Lung (tissue), 16 donors: ENCODE data around the gene HM13. TPM values are rescaled to one million over a fixed set of nuclear protein-coding genes. Genes with fewer than 3 reads are reported as not detected.
A peak's percentile ranks its signal among the peaks of the same experiment; 100 is the strongest.
"Not testable (repeated sequence)": the region's sequence is repeated elsewhere in the genome, so short reads cannot be mapped to it uniquely, and the experiment has no call there.

ENCODE experiments used
- ATAC-seq: fragments of 200-7000 bp; cut with Tn5 transposase; one replicate; pipeline ENCODE4 v1.9.1; 2020; ENCODE audit warnings: moderate number of reproducible peaks; ENCODE audit not compliant: insufficient read depth, low FRiP score
- DNase-seq, 3 donors: peaks; one replicate each; pipeline ENCODE4 v3.0.0-alpha.2; 2013 to 2017
- H3K27ac ChIP-seq, 2 donors: one replicate each; pipeline ENCODE4 v1.5.1; 2013; ENCODE audit warnings: mild to moderate bottlenecking in 2 of 2, moderate library complexity in 2 of 2, control low read depth in 1 of 2, inconsistent platforms in 1 of 2, low read depth in 1 of 2, low read length in 1 of 2
- H3K27me3 ChIP-seq, 3 donors: one replicate each; pipeline ENCODE4 v1.5.1; 2013; ENCODE audit warnings: low read length in 2 of 3; ENCODE audit not compliant: control insufficient read depth in 3 of 3, insufficient read depth in 3 of 3
- H3K36me3 ChIP-seq, 4 donors: one replicate each; pipeline ENCODE4 v1.5.1; 2013; ENCODE audit warnings: low read length in 4 of 4, mild to moderate bottlenecking in 1 of 4, moderate library complexity in 1 of 4; ENCODE audit not compliant: control insufficient read depth in 4 of 4, insufficient read depth in 4 of 4
- H3K4me1 ChIP-seq, 5 donors: one replicate each; pipeline ENCODE4 v1.5.1; 2013; ENCODE audit warnings: low read length in 5 of 5, mild to moderate bottlenecking in 2 of 5, moderate library complexity in 1 of 5; ENCODE audit not compliant: control insufficient read depth in 5 of 5, insufficient read depth in 5 of 5
- H3K4me3 ChIP-seq: one replicate; pipeline ENCODE4 v1.5.1; 2013; ENCODE audit warnings: mild to moderate bottlenecking, control low read depth, moderate library complexity
- H3K9ac ChIP-seq, 2 donors: one replicate each; pipeline ENCODE4 v1.5.1; 2013; ENCODE audit warnings: low read length in 2 of 2, control low read depth in 1 of 2; ENCODE audit not compliant: insufficient read depth in 1 of 2
- H3K9me3 ChIP-seq, 4 donors: one replicate each; pipeline ENCODE4 v1.5.1; 2013; ENCODE audit warnings: low read length in 3 of 4, mild to moderate bottlenecking in 1 of 4, moderate library complexity in 1 of 4; ENCODE audit not compliant: control insufficient read depth in 4 of 4, insufficient read depth in 3 of 4
- CTCF ChIP-seq: IDR thresholded peaks from 2 replicates; pipeline ENCODE4 v1.5.1; 2012; ENCODE audit warnings: mild to moderate bottlenecking; ENCODE audit errors: control extremely low read depth, extremely low read depth
- WGBS, 2 donors: extraction: QIAGEN DNeasy Blood & Tissue Kit; methylation state at CpG; one replicate each; pipeline ENCODE4 v1.1.7; 2013; 5-methylcytosine and 5-hydroxymethylcytosine counted together
- long read RNA-seq, 5 donors: transcript quantifications; one replicate each; lab custom pipeline, GENCODE V29; 2026
- polyA plus RNA-seq, 2 donors: library from polyadenylated mRNA; stranded (reverse); fragments of 200-250 nt; gene quantifications; one replicate each; pipeline ENCODE4 v1.2.1, GENCODE V29; 2013
- total RNA-seq, 2 donors: library from RNA; depleted of rRNA in 1 of 2; stranded (reverse); fragments of >200 nt in 1 of 2; gene quantifications; one replicate each; pipeline ENCODE4 v1.2.1, GENCODE V29; 2014 to 2021
- donor health status: control.
- donor health status: control.
- donor health status: Bipolar disorder and iron deficiency.
- donor health status: healthy.
- donor health status: DM: yes; HTN: yes; CAD: no.

HM13 gene
- total RNA-seq (100 to 1,000 TPM in 1 of 2 donors, 10 to 100 TPM in 1; 53.5 to 237 TPM), polyA plus RNA-seq (100 to 1,000 TPM; 173 to 249 TPM)
- long read RNA-seq, donor 1, transcript HM13-224 (3 exons, 3,932 nt), result minor isoform, 6 of 88 reads
- long read RNA-seq, donor 1, transcript HM13-202 (12 exons, 1,606 nt), result major isoform, 19 of 88 reads
- long read RNA-seq, donor 1, partial matches to known transcripts, result 59 of 88 reads
- long read RNA-seq, donor 1, other reads (novel, unspliced or antisense), result 0 of 88 reads
- long read RNA-seq, donor 2, transcript HM13-224 (3 exons, 3,932 nt), result major isoform, 5 of 41 reads
- long read RNA-seq, donor 2, transcript HM13-202 (12 exons, 1,606 nt), result major isoform, 5 of 41 reads
- long read RNA-seq, donor 2, partial matches to known transcripts, result 30 of 41 reads
- long read RNA-seq, donor 2, other reads (novel, unspliced or antisense), result 0 of 41 reads
- long read RNA-seq, donor 3, transcript HM13-202 (12 exons, 1,606 nt), result major isoform, 11 of 39 reads
- long read RNA-seq, donor 3, partial matches to known transcripts, result 23 of 39 reads
- long read RNA-seq, donor 3, other reads (novel, unspliced or antisense), result 0 of 39 reads
- long read RNA-seq, donor 4, transcript HM13-202 (12 exons, 1,606 nt), result major isoform, 6 of 31 reads
- long read RNA-seq, donor 4, partial matches to known transcripts, result 17 of 31 reads
- long read RNA-seq, donor 4, other reads (novel, unspliced or antisense), result 0 of 31 reads
- long read RNA-seq, donor 5, transcript HM13-202 (12 exons, 1,606 nt), result major isoform, 27 of 107 reads
- long read RNA-seq, donor 5, partial matches to known transcripts, result 72 of 107 reads
- long read RNA-seq, donor 5, other reads (novel, unspliced or antisense), result 0 of 107 reads

DNA sequence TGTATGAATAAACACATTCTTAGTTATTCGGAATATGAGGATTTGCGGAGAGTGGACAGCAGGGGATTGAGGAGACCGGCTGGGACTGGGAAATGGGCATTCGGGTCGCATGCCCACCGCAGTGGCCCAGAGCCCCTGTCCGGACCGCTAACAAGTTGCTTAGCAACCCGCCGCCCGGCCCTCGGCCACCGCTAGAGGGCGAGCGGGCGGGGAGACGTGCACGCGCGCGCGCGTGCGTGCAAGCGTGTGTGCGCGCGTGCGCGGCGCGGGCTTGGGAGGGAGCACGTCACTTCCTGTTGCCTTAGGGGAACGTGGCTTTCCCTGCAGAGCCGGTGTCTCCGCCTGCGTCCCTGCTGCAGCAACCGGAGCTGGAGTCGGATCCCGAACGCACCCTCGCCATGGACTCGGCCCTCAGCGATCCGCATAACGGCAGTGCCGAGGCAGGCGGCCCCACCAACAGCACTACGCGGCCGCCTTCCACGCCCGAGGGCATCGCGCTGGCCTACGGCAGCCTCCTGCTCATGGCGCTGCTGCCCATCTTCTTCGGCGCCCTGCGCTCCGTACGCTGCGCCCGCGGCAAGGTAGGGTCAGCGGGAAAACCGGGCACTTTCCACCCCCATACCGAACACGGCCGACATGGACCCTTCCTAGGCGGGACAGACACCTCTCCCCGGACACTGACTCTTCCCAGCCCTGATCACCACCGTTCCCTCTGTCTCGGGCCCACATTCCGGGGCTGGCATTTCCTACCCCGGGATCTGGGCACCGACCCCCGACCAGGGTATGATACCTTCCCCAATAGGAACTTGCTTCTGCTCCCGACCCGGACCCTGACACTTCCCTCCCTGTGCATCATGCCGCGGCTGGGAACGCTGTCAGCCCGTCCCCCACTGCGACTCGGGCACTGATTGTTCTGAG lies at the start of gene HM13:
Gene HM13, plus strand, starts transcription at position 289 of the 918 bp plus-strand sequence. Its CDS starts 110 bp downstream, at position 399.
- ATAC-seq (peak; percentile 93), DNase-seq (peak; percentile 94 to 97 (median 94))
- peak; percentile 91 for TF ChIP-seq CTCF
- Histone ChIP-seq H3K9me3 (no peaks in the 10 kb centered on the region), H3K9ac (peak within 1 kb of the TSS; percentile 81 to 88), H3K4me3 (peak within 1 kb of the TSS; percentile 85), H3K27ac (peak within 1 kb of the TSS; percentile 67 to 89), H3K4me1 (peaks cover 11 to 18% (median 16%) of the 10 kb centered on the region in 5 donors), H3K36me3 (peaks cover 0 to 12% (median 6%) of the 10 kb centered on the region in 4 donors), H3K27me3 (no peaks in the 10 kb centered on the region)
- WGBS, 2 donors, result 0% methylated on average over 84 to 86 of the region's 86 CpGs

GRCh38 chr20:31470946-31471345 lies 43.3 kb upstream of the HM13 start:
- not testable (repeated sequence) for H3K9me3 ChIP-seq, DNase-seq, H3K4me3 ChIP-seq, H3K27me3 ChIP-seq, H3K4me1 ChIP-seq, ATAC-seq, H3K9ac ChIP-seq, H3K27ac ChIP-seq, H3K36me3 ChIP-seq
- WGBS, 2 donors, result 93% methylated on average over 29 of the region's 33 CpGs; no CpG with 5 or more reads in 1 of the 2 donors

DNA sequence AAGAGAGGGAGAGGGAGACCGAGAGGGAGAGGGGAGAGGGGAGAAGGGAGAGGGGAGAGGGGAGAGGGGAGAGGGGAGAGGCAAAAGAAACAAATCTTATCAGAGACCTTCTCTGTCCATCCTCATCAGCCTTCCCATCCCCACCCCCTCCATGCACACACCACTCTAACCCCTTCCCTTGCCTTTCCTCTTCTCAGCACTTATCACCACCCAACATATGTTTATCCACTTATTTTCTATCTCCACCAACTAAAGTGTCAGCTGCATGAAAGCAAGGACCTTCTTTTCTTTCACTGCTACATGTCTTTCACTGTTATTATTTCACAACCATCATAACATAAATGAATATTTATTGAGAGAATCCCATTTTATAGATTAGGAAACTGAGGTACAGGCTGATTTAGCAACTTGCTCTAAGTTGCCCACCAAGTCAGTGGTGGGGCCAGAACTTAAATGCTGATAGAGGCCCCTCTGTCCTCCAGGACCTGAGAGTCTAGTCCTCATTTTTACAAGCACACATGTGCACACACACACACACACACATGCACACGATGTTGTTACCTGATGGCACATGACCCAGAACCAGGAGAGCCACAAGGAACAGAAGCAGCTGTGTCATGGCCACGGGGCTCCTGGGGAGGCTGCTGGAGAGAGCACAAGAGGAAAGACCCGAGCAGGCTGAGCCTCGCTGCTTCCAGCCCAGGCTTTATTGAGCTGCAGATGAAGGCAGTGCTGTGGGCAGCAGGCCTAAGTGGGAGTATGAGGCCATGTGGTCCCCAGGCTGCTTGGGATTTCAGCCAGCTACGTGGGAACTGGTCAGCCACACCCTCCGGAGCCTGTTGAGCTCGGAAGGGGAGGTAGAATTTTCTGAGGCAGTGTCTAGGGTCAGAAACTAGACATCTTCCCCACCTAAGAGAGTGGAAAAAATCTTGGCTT lies 41.6 kb upstream of the HM13 start:
- peaks cover 0 to 16% (median 3%) of the 10 kb centered on the region in 5 donors for H3K4me1 ChIP-seq
- H3K9ac ChIP-seq, result no peak overlapping the region
- ATAC-seq, result no peak
- peaks cover 0 to 4% (median 0%) of the 10 kb centered on the region in 4 donors for H3K9me3 ChIP-seq
- no peak for DNase-seq
- H3K27ac ChIP-seq, result no peak overlapping the region
- H3K27me3 ChIP-seq, result peaks cover 0 to 10% (median 0%) of the 10 kb centered on the region in 3 donors
- no peak overlapping the region for H3K4me3 ChIP-seq
- TF ChIP-seq CTCF, result no peak
- WGBS, 2 donors, result 64 to 70% methylated on average over 7 of the region's 8 CpGs
- no peaks in the 10 kb centered on the region for H3K36me3 ChIP-seq
